Endothelial cell of umbilical vein (primary cell): ENCODE results near the gene TMEM208.

Source experiments
- CTCF ChIP-seq, 2 donors: IDR thresholded peaks; 1 replicate in 1 of 2; 2 replicates in 1 of 2; pipeline ENCODE4 v1.5.1; 2011; ENCODE audit warnings: low read length in 2 of 2, mild to moderate bottlenecking in 2 of 2, moderate library complexity in 2 of 2, control low read depth in 1 of 2, inconsistent platforms in 1 of 2, low read depth in 1 of 2; ENCODE audit not compliant: insufficient read depth in 1 of 2; ENCODE audit errors: extremely low read depth in 1 of 2
- POLR2AphosphoS5 ChIP-seq: IDR thresholded peaks from 2 replicates; pipeline ENCODE4 v1.6.1; 2012; ENCODE audit warnings: low read depth, mild to moderate bottlenecking, control low read depth, low read length, moderate library complexity; ENCODE audit not compliant: insufficient read depth

GRCh38 chr16:67181346-67181745 lies 45.6 kb upstream of the TMEM208 start:
- TF ChIP-seq CTCF (IDR thresholded peaks at IDR 0.05; ENCODE audit: extremely low read depth in 1 of 2, insufficient read depth in 1 of 2, low read depth in 1 of 2, low read length in 2 of 2) = no peak
- no peak for TF ChIP-seq POLR2AphosphoS5
